ENCODE data around the gene ZNF689. TPM values are rescaled to one million over a fixed set of nuclear protein-coding genes. Genes with fewer than 3 reads are reported as not detected.

ZNF689 gene
- total and polyA plus RNA-seq, 12 donors: 2.9 to 12.9 (median 9.1) TPM

- DNase-seq: no peak
- Histone ChIP-seq H3K4me3 (peak overlapping the region in 1 of 4 donors; percentile 43), H3K27ac (peak overlapping the region in 1 of 5 donors; percentile 62)
Observed at GRCh38 chr16:30562021-30562420, 48.2 kb downstream of the ZNF689 start.

GRCh38 chr16:30561089-30561816, 48.9 kb downstream of the ZNF689 start:
- TF ChIP-seq POLR2A (IDR thresholded peaks at IDR 0.05) (no peak), CTCF (IDR thresholded peaks at IDR 0.05) (no peak)
- H3K27me3 ChIP-seq: no peaks in the 10 kb centered on the region
- H3K4me1 ChIP-seq (replicated peaks in 1 of 2): peaks cover 14 to 19% of the 10 kb centered on the region in 2 donors
- DNase-seq: peak in 3 of 7 donors; percentile 35 to 53 (median 43)
- H3K4me3 ChIP-seq: peak overlapping the region in 2 of 4 donors; percentile 43
- no peaks in the 10 kb centered on the region for H3K9me3 ChIP-seq (replicated peaks in 1 of 3)
- no peaks in the 10 kb centered on the region for H3K36me3 ChIP-seq (replicated peaks in 1 of 2)
- intact Hi-C loops (cut with DNase I): loop anchor here in 1 of 2 donors (10.0 kb wide), 1 partner anchor 54 kb away; the partner anchor contains the start of gene ZNF689
- 16 to 33% (median 24%) methylated on average over 17 to 46 of the region's 46 CpGs for WGBS, 4 donors
- H3K27ac ChIP-seq: peak overlapping the region in 3 of 5 donors; percentile 26 to 62 (median 47)

More at GRCh38 chr16:30562021-30562420, 48.2 kb downstream of the ZNF689 start:
- no peaks in the 10 kb centered on the region for H3K36me3 ChIP-seq (replicated peaks in 1 of 2)
- intact Hi-C loops (cut with DNase I): loop anchor here in 1 of 2 donors (10.0 kb wide), 1 partner anchor 53 kb away; the partner anchor contains the start of gene ZNF689
- WGBS, 4 donors: 85 to 93% (median 88%) methylated on average over 14 of the region's 14 CpGs
- no peaks in the 10 kb centered on the region for H3K27me3 ChIP-seq
- no peak for TF ChIP-seq POLR2A (IDR thresholded peaks at IDR 0.05)
- no peak for TF ChIP-seq CTCF (IDR thresholded peaks at IDR 0.05)
- H3K4me1 ChIP-seq (replicated peaks in 1 of 2): peaks cover 8 to 11% of the 10 kb centered on the region in 2 donors
- no peaks in the 10 kb centered on the region for H3K9me3 ChIP-seq (replicated peaks in 1 of 3)

GRCh38 chr16:30559690-30560089, 50.5 kb downstream of the ZNF689 start:
- no peak for DNase-seq
- peaks cover 0 to 15% of the 10 kb centered on the region in 2 donors for H3K36me3 ChIP-seq (replicated peaks in 1 of 2)
- H3K27ac ChIP-seq: no peak overlapping the region
- no peaks in the 10 kb centered on the region for H3K27me3 ChIP-seq
- no peak overlapping the region for H3K4me3 ChIP-seq
- 86 to 93% (median 91%) methylated on average over 6 of the region's 6 CpGs for WGBS, 4 donors
- no peaks in the 10 kb centered on the region for H3K9me3 ChIP-seq (replicated peaks in 1 of 3)
- peaks cover 14 to 20% of the 10 kb centered on the region in 2 donors for H3K4me1 ChIP-seq (replicated peaks in 1 of 2)
- TF ChIP-seq POLR2A (IDR thresholded peaks at IDR 0.05) (no peak), CTCF (IDR thresholded peaks at IDR 0.05) (no peak)
- intact Hi-C loops (cut with DNase I): loop anchor here in 1 of 2 donors (10.0 kb wide), 1 partner anchor 55 kb away; the partner anchor contains the start of gene ZNF689

- Histone ChIP-seq H3K27ac (peak overlapping the region; percentile 64 to 97 (median 96)), H3K4me1 (replicated peaks in 1 of 2) (peaks cover 14 to 20% of the 10 kb centered on the region in 2 donors), H3K36me3 (replicated peaks in 1 of 2) (peaks cover 0 to 23% of the 10 kb centered on the region in 2 donors), H3K9me3 (replicated peaks in 1 of 3) (no peaks in the 10 kb centered on the region), H3K27me3 (no peaks in the 10 kb centered on the region), H3K4me3 (peak overlapping the region in 1 of 4 donors; percentile 87)
- intact Hi-C loops (cut with DNase I): no loop called here
- no peak for DNase-seq
- TF ChIP-seq POLR2A (IDR thresholded peaks at IDR 0.05): peak in 1 of 2 donors; percentile 9
- peak in 1 of 6 experiments; percentile 9 for TF ChIP-seq CTCF (IDR thresholded peaks at IDR 0.05)
- WGBS, 4 donors: 71 to 82% (median 79%) methylated on average over 21 of the region's 21 CpGs
Observed at GRCh38 chr16:30558789-30559377, 51.3 kb downstream of the ZNF689 start.

Data from adrenal gland (tissue), 12 donors.